ENCODE measurements around the gene HECTD4.
"Not testable (repeated sequence)": the region's sequence is repeated elsewhere in the genome, so short reads cannot be mapped to it uniquely, and the experiment has no call there.

HECTD4 gene

DNA sequence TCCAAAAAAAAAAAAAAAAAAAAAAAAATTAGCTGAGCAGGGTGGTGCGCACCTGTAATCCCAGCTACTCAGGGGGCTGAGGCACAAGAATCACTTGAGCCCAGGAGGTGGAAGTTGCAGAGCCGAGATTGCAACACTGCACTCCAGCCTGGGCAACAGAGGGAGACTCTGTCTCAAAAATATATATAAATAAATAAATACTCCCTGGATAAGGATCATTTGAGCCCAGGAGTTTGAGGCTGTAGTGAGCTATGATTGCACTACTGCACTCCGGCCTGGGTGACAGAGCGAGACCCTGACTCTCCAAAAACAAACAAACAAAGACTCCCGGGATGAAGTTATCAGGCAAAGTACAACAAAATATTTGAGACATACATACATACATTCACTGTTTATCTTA is 270.3 kb downstream of the HECTD4 start:
- no peak for DNase-seq

DNA sequence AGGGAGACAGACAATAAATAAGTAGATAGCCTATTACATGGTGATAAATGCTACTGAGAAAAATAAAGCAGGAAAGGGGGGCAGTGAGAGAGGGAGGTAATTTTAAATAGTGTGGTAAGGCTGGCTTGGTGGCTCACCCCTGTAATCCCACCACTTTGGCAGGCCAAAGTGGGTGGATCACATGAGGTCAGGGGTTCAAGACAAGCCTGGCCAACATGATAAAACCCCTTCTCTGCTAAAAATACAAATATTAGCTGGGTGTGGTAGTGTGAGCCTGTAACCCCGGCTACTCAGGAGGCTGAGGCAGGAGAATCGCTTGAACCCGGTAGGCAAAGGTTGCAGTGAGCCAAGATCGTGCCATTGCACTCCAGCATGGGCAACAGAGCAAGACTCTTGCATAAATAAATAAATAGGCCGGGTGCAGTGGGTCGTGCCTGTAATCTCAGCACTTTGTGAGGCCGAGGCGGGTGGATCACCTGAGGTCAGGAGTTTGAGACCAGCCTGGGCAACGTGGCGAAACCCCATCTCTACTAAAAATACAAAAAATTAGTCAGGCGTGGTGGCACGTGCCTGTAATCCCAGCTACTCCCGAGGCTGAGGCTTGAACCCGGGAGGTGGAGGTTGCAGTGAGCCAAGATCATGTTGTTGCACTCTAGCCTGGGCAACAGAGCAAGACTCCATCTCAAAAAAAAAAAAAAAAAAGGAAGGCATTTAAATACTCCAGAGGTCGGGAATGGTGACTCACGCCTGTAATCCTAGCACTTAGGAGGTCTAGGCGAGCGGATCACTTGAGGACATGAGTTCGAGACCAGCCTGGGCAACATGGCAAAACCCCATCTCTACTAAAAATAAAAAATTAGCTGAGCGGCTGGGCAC is 271.2 kb downstream of the HECTD4 start:
- not testable (repeated sequence) for DNase-seq

Data from femur (tissue), 1 donor.